ENCODE data around the gene CACNA1D. TPM values are rescaled to one million over a fixed set of nuclear protein-coding genes. Genes with fewer than 3 reads are reported as not detected.

The CACNA1D gene
- total and polyA plus RNA-seq, 9 of the 15 experiments (the other 6 are each of a cell fraction or from before 2014, with no cell fraction given) = 0.29 TPM; not detected in 8

DNA sequence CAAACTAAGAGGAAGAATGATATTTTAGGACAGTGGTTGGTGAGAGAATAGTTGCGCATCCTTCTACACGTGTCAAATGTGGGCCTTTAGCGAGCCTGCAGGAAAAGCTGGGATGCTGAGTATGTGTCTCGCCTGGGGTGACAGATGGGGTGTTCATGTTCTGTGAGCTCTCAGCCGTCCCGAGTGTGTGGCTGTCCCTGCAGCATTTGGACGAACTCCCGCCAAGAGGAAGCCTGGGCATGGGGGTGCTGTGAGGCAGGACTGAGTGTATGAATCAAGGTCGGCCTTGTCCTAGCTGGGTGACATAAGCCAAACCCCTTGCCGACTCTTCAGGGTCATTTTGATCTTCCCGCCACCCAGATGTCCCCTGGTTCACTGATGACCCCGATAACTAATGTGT, 94.8 kb downstream of the CACNA1D start:
- H3K4me3 ChIP-seq = no peak overlapping the region
- ATAC-seq (no peak), DNase-seq (ENCODE audit: extremely low read depth in 1 of 4, low spot score in 3 of 4) (no peak), FAIRE-seq (no peak)
- H2AFZ ChIP-seq (ENCODE audit: low read depth, low read length) = no peak overlapping the region
- H3K36me3 ChIP-seq (ENCODE audit: control insufficient read depth, insufficient read depth, low read length) = no peaks in the 10 kb centered on the region
- no peak overlapping the region for H3K27ac ChIP-seq (ENCODE audit: extremely low read depth, low read depth, low read length)
- H3K9me1 ChIP-seq (ENCODE audit: control insufficient read depth, insufficient read depth, low read length) = no peaks in the 10 kb centered on the region
- peaks cover 0 to 26% of the 10 kb centered on the region in 2 experiments; a peak in 4 of 5 replicates for H3K27me3 ChIP-seq (ENCODE audit: control insufficient read depth in 2 of 2, insufficient read depth in 2 of 2, low read length in 2 of 2)
- BruUV-seq (replicated peaks) = no TSS peak
- H3K79me2 ChIP-seq (ENCODE audit: control insufficient read depth, insufficient read depth, low read length) = no peaks in the 10 kb centered on the region
- H3K4me2 ChIP-seq (ENCODE audit: insufficient read depth, low read length) = no peak overlapping the region
- H3K9me3 ChIP-seq (replicated peaks; ENCODE audit: control insufficient read depth, insufficient read depth, low read depth, low read length) = no peaks in the 10 kb centered on the region
- no peak overlapping the region for H3K9ac ChIP-seq (ENCODE audit: insufficient read depth in 1 of 2, low read depth in 2 of 2, low read length in 2 of 2)
- in situ Hi-C loops (cut with MboI) (no loop called here), intact Hi-C loops (cut with micrococcal nuclease) (no loop called here)
- H4K20me1 ChIP-seq (replicated peaks; ENCODE audit: control insufficient read depth, insufficient read depth, low read length) = no peaks in the 10 kb centered on the region
- CTCF ChIA-PET (ENCODE audit: low intra/inter-chr PET ratio) = no interaction called here
- H3K4me1 ChIP-seq (replicated peaks in 1 of 2; ENCODE audit: control insufficient read depth in 2 of 2, insufficient read depth in 2 of 2, low read length in 2 of 2) = no peaks in the 10 kb centered on the region
- POLR2A ChIA-PET = no interaction called here
- 4% methylated on average over 10 of the region's 12 CpGs for WGBS (ENCODE audit: insufficient coverage, low coverage, missing lambda C conversion rate)
- TF ChIP-seq FOXJ2 (tag; IDR thresholded peaks at IDR 0.05) (no peak), ZNF146 (CRISPR knock-in tag; IDR thresholded peaks at IDR 0.05; ENCODE audit: unreplicated experiment) (no peak), MTF1 (CRISPR knock-in tag; IDR thresholded peaks at IDR 0.05; ENCODE audit: borderline replicate concordance) (no peak), SMARCC2 (IDR thresholded peaks at IDR 0.05; ENCODE audit: low read depth) (no peak), ZBTB26 (CRISPR knock-in tag; IDR thresholded peaks at IDR 0.05) (no peak), POLR2AphosphoS2 (IDR thresholded peaks at IDR 0.05; ENCODE audit: low read length) (no peak), SMAD3 (CRISPR knock-in tag; conservative IDR thresholded peaks at IDR 0.05) (no peak), ZBTB43 (CRISPR knock-in tag; IDR thresholded peaks at IDR 0.05) (no peak), MYC (IDR thresholded peaks at IDR 0.05; ENCODE audit: low read depth, low read length) (no peak), MYC (CRISPR knock-in tag; IDR thresholded peaks at IDR 0.05; ENCODE audit: borderline replicate concordance, low read depth) (no peak), CREB1 (IDR thresholded peaks at IDR 0.05) (no peak), CREB1 (CRISPR knock-in tag; IDR thresholded peaks at IDR 0.05) (no peak), RBM15 (IDR thresholded peaks at IDR 0.05; ENCODE audit: insufficient read depth, low read length) (no peak)
- TF ChIP-seq, protein P1, sequence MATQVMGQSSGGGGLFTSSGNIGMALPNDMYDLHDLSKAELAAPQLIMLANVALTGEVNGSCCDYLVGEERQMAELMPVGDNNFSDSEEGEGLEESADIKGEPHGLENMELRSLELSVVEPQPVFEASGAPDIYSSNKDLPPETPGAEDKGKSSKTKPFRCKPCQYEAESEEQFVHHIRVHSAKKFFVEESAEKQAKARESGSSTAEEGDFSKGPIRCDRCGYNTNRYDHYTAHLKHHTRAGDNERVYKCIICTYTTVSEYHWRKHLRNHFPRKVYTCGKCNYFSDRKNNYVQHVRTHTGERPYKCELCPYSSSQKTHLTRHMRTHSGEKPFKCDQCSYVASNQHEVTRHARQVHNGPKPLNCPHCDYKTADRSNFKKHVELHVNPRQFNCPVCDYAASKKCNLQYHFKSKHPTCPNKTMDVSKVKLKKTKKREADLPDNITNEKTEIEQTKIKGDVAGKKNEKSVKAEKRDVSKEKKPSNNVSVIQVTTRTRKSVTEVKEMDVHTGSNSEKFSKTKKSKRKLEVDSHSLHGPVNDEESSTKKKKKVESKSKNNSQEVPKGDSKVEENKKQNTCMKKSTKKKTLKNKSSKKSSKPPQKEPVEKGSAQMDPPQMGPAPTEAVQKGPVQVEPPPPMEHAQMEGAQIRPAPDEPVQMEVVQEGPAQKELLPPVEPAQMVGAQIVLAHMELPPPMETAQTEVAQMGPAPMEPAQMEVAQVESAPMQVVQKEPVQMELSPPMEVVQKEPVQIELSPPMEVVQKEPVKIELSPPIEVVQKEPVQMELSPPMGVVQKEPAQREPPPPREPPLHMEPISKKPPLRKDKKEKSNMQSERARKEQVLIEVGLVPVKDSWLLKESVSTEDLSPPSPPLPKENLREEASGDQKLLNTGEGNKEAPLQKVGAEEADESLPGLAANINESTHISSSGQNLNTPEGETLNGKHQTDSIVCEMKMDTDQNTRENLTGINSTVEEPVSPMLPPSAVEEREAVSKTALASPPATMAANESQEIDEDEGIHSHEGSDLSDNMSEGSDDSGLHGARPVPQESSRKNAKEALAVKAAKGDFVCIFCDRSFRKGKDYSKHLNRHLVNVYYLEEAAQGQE (IDR thresholded peaks at IDR 0.05; ENCODE audit: borderline replicate concordance) = no peak
- TF ChIP-seq, protein P1 (CRISPR knock-in tag; IDR thresholded peaks at IDR 0.05; ENCODE audit: low read depth) = no peak

All from K562 (cell line).